Activated CD8-positive, alpha-beta memory T cell treated with anti-CD3 and anti-CD28 coated beads for 48 hours (primary cell): Measurements from ENCODE around the gene ATP5ME.
"Not testable (repeated sequence)": the region's sequence is repeated elsewhere in the genome, so short reads cannot be mapped to it uniquely, and the experiment has no call there.

Experiments
- DNase-seq, 3 experiments: peaks; one replicate each; pipeline ENCODE4 v3.0.0-alpha.2; 2020; ENCODE audit warnings: low read depth in 2 of 3, low spot score in 2 of 3

Gene ATP5ME

DNA sequence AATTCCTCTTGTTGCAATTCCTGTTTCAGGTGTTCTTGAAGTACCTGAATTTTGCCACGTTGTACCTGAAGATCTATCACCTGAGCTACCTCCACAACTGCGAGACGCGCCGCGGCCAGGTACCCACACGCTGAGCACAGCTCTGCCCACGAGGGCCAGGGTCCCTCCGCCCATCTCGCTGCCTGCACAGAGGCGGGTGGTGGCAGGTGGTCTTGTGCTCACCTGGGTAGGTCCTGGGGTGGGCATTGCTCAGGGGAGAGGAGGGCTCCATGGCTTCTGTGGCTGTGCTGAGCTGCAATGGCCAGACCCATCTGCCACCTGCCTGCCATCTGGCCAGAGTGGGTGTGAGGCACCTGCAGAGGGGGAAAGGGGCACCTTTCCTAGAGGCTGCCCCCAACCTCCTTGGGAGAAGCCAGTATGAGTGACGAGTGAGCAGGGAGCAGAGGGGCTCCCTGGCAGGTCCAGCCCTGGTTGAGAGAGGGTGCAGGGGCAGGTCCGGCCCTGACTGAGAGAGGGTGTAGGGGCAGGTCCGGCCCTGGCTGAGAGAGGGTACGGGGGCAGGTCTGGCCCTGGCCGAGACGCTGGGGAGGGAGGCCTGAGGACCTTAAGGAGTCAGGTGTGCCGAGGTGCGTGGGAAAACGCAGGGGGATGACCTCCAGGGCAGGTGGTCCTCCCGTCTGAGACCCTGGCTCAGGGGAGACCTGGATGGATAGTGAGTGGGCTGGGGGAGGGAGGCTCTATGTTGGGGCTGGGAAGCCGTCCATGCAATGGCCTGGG is 38.0 kb downstream of the ATP5ME start:
- DNase-seq: no peak

GRCh38 chr4:635066-635835 is 38.8 kb downstream of the ATP5ME start:
- DNase-seq: not testable (repeated sequence)

GRCh38 chr4:634599-634985 is 39.5 kb downstream of the ATP5ME start:
- no peak for DNase-seq

DNA sequence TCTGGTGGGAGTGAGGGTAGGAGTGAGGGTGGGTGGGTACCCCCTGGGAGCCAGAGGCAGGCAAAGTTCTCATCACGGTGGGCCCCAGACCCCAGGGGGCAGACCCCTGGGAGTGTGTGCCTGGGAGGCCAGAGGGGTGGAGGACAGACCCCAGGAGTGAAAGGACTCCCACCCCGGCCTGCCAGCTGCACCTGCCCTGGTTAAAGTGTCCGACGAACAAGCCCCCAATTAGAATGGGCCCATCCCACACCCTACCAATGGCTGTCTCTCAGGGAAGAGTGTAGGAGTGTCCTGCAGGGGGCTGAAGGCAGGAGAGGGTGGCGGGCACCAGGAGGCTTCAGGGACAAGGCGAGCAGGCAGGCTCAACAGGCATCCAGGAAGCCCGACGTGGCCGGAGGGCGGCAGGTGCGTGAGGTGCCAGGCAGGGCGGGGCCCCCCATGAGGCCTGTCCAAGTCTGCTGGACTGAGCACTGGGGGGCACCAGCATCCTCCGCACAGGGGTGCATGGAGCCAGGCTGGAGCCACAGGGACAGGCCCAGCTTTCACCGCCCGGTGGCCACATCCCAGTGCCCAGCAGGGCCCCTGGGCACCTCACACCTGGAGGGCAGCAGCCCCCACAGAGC is 40.0 kb downstream of the ATP5ME start:
- DNase-seq: no peak

DNA sequence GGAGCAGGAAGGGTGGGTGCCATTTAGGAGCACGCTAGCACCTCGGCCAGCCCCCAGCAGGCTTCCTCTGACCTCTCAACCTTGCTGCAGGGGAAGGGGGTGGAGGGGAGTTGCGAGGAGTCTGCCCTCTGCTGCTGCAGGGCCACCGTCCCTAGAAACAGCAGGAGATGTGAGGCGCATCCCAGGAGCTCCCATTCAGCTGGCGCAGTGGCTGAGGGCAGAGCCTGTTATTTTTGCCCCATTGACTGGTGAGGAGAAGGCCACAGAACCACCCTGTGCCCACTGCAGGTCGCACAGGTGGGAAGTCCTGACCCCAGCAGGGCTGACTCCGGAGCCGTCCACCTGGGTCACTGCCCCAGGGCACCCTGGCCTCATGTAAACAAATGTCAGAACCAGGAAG is 40.7 kb downstream of the ATP5ME start:
- no peak for DNase-seq

GRCh38 chr4:632926-633325 is 41.1 kb downstream of the ATP5ME start:
- DNase-seq: no peak

- no peak for DNase-seq
These were observed 41.8 kb downstream of the ATP5ME start for GRCh38 chr4:632196-632790.

DNA sequence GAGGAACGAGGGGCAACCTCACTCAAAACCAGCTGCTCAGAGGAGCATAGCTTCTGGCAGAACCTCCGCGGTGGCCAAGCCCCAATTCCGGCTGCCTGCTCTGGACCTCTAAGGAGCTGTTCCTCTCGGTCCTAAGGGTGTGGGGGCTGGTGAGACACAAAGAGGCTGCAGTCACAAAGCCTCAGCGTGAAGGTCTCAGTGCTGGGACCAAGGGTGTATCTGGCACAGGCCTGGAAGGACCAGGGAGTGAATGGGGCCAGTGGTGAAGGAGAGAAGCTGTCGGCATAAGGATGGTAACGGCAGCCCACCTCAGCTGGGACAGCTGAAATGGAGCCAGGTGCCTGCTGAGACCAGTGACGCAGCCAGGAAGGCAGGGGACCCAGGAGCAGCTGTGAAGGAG is 43.4 kb downstream of the ATP5ME start:
- no peak for DNase-seq

DNA sequence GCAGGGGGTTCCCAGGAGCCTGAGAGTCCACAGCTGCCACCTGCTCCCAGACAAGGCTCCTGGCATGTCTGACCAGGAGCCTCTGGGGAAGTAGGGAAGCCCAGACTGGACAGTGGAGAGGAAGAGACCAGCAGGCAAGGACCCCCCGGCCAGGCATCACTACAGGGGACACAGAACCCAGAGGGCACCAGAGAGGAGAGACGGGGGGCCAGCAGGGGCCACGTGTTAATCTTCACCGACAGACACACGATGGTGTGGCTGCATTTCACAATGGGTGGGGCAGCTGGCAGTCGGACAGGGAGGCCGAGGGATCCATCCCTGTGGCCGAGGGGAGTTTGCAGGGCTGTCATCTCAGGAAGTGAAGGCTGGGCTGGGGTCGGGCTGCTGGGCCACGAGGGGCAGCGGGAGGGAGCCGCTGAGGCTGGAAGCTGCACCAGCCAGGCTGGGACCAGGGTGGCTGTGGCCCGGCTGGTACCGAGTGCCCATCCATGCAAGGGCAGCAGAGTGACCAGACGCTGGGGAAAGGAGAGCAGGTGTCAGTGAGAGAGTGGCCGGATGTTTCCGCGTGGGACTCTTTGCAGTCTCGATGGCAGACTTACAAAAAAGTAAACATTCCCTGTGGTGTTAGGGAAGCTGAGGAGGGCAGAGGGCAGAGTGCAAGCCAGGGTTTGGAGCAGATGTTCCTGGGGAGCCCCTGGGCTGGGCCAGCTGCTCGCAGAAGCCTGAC is 44.0 kb downstream of the ATP5ME start:
- no peak for DNase-seq

DNA sequence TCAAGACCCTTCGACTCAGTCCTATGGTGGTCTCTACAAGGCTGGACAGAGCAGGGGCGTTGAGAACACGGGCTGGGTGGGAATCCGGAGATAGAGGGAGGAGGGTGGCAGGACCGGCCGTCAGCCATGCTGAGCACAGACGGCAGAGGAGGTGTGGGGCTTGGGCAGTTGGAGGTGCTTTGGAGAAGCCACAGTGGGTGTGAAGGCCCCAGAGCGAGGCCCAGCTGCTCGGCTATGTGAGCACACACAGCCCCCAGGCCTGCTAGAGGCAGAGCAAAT is 44.5 kb downstream of the ATP5ME start:
- no peak for DNase-seq

- DNase-seq: no peak
These were observed 45.0 kb downstream of the ATP5ME start for GRCh38 chr4:628821-629635.

DNA sequence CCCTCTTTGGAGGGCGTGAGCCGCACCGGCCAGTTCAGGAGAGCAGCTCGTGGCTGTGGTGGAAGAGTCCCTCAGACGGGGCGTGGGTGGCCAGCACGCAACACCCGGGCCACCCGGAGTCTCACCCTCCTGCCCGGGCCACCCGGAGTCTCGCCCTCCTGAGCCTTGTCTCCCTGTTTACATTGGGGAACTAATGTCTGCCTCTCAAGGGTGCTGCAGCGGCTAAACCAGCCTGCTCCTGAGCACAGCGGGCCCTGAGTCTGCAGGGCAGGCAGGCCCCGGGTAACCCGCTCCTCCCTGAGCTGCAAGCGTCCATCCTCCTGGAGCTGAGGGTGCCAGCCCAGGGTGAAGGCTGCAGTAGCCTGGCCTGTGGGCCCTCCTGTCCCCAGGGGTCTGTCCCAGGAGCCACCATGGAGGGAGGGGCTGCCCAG is 45.8 kb downstream of the ATP5ME start:
- no peak for DNase-seq

GRCh38 chr4:627347-628125 is 46.5 kb downstream of the ATP5ME start:
- DNase-seq: no peak

GRCh38 chr4:626201-627091 is 47.6 kb downstream of the ATP5ME start:
- DNase-seq: no peak

DNA sequence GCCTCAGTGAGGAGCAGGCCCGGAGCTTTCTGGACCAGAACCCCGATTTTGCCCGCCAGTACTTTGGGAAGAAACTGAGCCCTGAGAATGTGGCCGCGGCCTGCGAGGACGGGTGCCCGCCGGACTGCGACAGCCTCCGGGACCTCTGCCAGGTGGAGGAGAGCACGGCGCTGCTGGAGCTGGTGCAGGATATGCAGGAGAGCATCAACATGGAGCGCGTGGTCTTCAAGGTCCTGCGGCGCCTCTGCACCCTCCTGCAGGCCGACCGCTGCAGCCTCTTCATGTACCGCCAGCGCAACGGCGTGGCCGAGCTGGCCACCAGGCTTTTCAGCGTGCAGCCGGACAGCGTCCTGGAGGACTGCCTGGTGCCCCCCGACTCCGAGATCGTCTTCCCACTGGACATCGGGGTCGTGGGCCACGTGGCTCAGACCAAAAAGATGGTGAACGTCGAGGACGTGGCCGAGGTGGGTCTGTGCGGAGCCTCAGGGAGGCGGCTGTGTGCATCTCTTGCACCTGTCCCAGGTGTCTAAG is 48.4 kb downstream of the ATP5ME start:
- no peak for DNase-seq

GRCh38 chr4:624705-625590 is 49.1 kb downstream of the ATP5ME start, which contains the start of gene PDE6B:
Gene PDE6B, plus strand, starts transcription at chr4:625573. Its CDS starts 54 bp downstream, at chr4:625627.
- no peak for DNase-seq

GRCh38 chr4:623914-624566 is 50.0 kb downstream of the ATP5ME start:
- DNase-seq: no peak
